Right lung (tissue), 5 donors: ENCODE data around the gene MS4A5. TPM values are rescaled to one million over a fixed set of nuclear protein-coding genes. Genes with fewer than 3 reads are reported as not detected.

Source experiments
- DNase-seq, 2 donors: peaks; one replicate each; pipeline ENCODE4 v3.0.0-alpha.2; 2013
- polyA plus RNA-seq, 5 donors: library from polyadenylated mRNA; unstranded; fragments of 120-200 nt; gene quantifications; one replicate each; pipeline versions ENCODE4 v1.2.1 to v1.2.3, GENCODE V29; 2013; ENCODE audit warnings: inconsistent platforms in 1 of 5, low replicate concordance in 1 of 5; ENCODE audit not compliant: insufficient read length in 5 of 5, insufficient read depth in 1 of 5

MS4A5 gene
- polyA plus RNA-seq, 5 donors, result not detected

DNA sequence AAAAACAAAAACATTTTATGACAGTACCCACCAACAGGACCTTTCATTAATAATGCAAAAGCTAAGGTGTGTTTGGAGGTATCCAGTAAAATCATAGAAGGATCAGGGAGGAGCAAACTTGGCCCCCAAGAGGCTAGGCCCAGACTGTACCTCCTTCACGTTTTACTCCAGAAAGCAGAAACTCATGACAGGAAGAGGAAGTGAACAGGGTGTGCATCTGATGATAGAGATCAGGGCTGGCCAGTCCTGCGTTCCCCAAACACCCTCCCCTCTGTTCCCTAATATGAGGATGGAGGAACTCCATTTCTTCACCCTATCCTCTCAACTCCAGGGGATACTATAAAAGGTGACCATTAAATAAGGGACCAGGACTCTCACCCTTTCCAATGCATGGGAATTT lies 53.0 kb downstream of the MS4A5 start:
- no peak for DNase-seq

DNA sequence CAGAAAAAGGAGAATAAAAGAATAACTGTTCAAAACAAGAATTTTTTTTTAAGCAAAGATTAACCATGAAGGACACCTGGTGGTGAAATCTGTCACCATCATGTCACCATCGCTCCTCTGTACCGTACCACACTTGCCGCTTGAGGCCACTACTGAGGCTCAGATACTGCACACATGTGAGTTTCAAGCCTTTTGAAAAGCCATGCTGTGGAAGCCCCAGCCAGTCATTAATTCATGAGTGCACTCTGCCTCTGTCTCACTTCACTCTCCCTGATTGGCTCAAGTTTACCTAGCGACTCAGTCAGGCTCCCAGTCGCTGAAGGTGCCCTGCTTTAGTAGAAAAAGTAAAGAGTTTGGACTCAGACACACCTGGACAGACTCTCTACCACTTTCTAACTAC lies 56.6 kb downstream of the MS4A5 start:
- no peak for DNase-seq

DNA sequence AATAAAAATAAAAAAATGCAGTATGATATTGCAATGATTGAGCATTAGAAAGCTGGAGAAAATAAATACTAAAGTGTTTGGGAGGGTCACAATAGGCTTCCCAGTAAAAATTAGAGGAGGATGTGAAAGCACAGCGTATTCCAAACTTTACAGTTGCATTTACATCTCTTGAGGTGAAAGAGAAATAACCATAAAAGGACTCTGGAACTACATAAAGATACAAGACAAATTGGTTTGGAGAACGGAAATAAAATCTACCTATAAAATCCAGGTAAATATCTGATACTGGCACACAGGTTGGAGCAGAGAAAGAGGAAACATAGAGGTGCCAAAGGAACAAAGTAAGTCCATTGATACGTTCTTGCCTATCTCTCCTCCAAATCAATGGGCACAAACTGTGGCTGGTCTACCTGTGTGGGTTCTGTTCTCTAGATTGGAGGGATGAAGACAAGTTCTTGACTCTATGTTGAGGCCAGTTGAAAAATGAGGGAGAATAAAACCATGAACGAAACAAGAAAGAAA lies 63.2 kb downstream of the MS4A5 start, which contains the start of gene MS4A12:
TSS of gene MS4A12 (plus strand) at position 291 of the 522 bp plus-strand sequence. CDS start 4,541 bp downstream, outside the sequence.
- no peak for DNase-seq

DNA sequence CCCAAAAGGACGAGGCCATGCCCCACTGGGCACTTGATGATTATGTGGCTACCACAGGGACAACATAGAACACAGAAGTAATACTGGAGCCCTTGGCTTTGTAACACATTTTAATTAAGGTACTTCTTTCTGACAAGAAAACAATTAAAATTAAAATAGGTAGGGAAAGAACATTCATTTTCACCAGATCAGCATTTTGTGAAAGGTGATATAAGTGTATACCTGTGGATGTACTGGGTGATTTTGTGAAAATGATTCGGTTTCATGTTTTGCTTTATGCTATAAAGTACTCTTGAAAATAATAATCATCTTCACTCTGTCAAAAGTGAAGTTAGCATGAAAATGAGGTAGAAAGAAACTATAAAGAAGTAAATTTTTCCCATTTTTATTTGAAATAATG lies 64.1 kb downstream of the MS4A5 start:
- DNase-seq, result no peak

Other genes starting within 250 kb of the MS4A5 start
- 10 to 100 TPM; 16.9 to 41.2 (median 29.4) TPM for gene MS4A6A, start 246.5 kb upstream of the MS4A5 start, polyA plus RNA-seq
- 1 to 10 TPM; 1.1 to 2.7 (median 2.1) TPM for gene MS4A4E, start 186.4 kb upstream of the MS4A5 start, polyA plus RNA-seq
- gene MS4A4A, start 148.9 kb upstream of the MS4A5 start, polyA plus RNA-seq, result 10 to 100 TPM in 4 of 5 donors, 1 to 10 TPM in 1; 5.5 to 16.4 (median 13.3) TPM
- gene MS4A6E, start 102.3 kb upstream of the MS4A5 start, polyA plus RNA-seq, result not detected
- gene MS4A7, start 51.0 kb upstream of the MS4A5 start, polyA plus RNA-seq, result 10 to 100 TPM; 10.4 to 23.2 (median 13.9) TPM
- gene MS4A14, start 33.1 kb upstream of the MS4A5 start, polyA plus RNA-seq, result under 1 TPM; 0.52 to 0.95 (median 0.69) TPM
- 1 to 10 TPM in 3 of 5 donors, under 1 TPM in 2; 0.41 to 1.9 (median 1.3) TPM for gene MS4A1, start 26.3 kb downstream of the MS4A5 start, polyA plus RNA-seq
- not detected for gene MS4A12, start 63.2 kb downstream of the MS4A5 start, polyA plus RNA-seq
- not detected for gene MS4A13, start 85.8 kb downstream of the MS4A5 start, polyA plus RNA-seq